ENCODE data around the gene HHAT.

Gene HHAT

DNA sequence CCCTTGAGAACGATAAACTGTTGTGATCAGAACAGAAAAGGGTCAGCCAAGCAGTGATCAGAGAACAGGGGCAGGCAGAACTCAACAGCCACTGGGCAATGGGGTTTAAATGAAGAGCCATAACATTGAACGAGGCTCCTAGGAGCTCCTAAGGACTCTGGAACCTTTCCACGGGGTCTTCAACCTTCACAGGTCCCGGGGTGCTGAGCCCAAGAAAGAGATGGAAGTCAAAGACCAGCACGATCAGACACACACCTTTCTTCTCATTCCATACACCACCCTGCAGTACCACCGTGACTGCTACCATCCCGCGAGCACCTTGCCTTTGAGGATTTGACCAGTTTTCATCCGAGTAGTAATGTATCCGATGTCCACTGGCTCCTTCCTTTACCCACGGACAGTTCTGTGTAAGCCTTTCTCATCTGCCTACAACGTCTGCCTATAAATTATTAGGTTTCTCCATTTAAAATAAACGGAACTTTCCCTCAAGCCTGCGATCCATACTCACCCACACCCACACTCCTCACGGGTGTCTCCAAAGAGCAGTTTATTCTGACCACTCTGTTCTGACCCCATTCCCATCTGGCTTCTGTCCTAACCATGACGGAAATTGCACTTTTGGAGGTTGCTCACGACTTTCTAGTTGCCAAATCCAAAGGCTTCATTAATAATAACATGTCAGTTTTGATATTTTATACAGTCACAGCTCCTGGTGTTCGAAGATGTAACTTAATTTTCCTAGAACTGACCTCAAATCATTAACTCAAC lies 16.8 kb upstream of the HHAT start:
- H3K4me3 ChIP-seq (ENCODE audit: low read depth, low read length) = no peak overlapping the region
- TF ChIP-seq, protein P1, sequence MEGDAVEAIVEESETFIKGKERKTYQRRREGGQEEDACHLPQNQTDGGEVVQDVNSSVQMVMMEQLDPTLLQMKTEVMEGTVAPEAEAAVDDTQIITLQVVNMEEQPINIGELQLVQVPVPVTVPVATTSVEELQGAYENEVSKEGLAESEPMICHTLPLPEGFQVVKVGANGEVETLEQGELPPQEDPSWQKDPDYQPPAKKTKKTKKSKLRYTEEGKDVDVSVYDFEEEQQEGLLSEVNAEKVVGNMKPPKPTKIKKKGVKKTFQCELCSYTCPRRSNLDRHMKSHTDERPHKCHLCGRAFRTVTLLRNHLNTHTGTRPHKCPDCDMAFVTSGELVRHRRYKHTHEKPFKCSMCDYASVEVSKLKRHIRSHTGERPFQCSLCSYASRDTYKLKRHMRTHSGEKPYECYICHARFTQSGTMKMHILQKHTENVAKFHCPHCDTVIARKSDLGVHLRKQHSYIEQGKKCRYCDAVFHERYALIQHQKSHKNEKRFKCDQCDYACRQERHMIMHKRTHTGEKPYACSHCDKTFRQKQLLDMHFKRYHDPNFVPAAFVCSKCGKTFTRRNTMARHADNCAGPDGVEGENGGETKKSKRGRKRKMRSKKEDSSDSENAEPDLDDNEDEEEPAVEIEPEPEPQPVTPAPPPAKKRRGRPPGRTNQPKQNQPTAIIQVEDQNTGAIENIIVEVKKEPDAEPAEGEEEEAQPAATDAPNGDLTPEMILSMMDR (IDR thresholded peaks at IDR 0.05; ENCODE audit: insufficient read depth, low read depth, low read length, missing control alignments) = no peak
- no peak for DNase-seq (ENCODE audit: low read depth)

DNA sequence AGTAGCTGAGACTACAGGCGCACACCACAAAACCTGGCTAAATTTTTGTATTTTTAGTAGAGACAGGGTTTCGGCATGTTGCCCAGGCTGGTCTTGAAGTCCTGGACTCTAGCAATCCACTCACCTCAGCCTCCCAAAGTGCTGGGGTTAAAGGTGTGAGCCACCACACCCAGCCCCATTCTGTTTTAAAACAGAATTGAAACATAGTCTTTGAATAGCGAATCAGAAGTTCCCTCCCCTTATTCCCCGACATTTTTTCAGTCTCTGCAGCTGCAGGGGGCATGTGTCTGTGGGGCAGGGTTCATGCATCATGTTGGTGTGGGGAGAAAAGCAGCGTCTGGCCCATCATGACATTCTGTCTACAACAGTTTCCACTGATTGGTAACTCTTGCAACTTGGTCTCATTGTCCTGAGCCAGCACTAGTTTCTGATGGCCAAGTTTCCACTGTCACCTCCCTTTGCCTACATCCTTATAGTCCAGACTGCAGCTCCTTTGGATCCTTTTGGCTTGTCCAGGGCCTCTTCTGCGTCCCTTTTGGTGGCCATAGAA lies 15.6 kb upstream of the HHAT start:
- TF ChIP-seq, protein P1 (IDR thresholded peaks at IDR 0.05; ENCODE audit: insufficient read depth, low read depth, low read length, missing control alignments) = no peak
- no peak overlapping the region for H3K4me3 ChIP-seq (ENCODE audit: low read depth, low read length)
- DNase-seq (ENCODE audit: low read depth) = no peak

DNA sequence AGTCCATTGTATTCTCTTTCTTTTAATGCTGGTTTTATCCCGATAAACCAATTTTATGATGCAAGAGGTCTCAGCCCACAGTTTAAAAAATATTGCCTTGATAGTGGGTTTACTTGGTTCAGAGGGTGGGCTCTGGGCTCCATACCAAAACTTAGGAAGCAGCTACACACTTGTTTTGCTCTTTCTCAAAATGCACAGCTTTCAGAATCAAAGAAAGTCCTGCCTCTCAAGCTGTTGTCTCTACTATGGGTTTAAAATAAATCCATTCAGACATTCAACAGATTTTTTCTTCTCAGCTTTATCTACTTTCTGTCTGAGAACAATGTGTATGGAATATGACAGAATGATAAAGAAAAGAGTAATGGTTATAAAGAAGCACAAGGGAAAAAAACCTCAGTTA lies 14.8 kb upstream of the HHAT start:
- no peak for DNase-seq (ENCODE audit: low read depth)
- no peak overlapping the region for H3K4me3 ChIP-seq (ENCODE audit: low read depth, low read length)
- TF ChIP-seq, protein P1 (IDR thresholded peaks at IDR 0.05; ENCODE audit: insufficient read depth, low read depth, low read length, missing control alignments) = no peak

DNA sequence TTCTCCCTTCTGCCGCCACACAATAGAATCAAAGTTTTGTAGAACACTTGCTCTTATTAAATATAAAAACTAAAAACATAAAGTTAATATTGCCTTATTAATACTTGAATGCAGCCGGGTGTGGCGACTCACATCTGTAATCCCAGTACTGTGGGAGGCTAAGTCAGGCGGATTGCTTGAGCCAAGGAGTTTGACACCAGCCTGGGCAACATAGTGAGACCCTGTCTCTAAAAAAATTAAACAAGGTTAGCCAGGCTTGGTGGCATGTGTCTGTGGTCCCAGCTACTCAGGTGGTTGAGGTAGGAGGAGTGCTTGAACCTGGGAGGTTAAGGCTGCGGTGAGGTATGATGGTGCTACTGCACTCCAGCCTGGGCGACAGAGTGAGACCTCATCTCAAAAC lies 13.2 kb upstream of the HHAT start:
- DNase-seq (ENCODE audit: low read depth) = no peak
- TF ChIP-seq, protein P1 (IDR thresholded peaks at IDR 0.05; ENCODE audit: insufficient read depth, low read depth, low read length, missing control alignments) = no peak
- H3K4me3 ChIP-seq (ENCODE audit: low read depth, low read length) = no peak overlapping the region

DNA sequence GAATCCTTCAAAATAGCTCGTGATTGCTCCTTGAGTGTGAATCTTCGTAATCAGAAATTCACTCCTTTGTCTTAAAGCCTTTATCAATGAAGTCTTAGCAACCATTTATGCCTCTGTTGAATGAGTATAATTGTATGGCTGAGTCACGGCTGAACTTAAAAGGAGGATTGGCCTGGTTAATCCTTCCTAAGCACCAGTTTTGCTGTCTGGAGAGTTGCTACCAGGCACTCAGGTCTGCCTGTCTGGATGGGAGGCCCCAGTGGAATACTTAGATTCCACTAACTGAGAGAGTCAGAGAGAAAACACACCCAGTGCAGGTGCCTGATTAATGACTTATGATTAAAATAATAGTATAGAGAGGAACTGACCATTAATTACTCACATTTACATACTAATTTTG lies 7.6 kb upstream of the HHAT start:
- no peak for DNase-seq (ENCODE audit: low read depth)
- H3K4me3 ChIP-seq (ENCODE audit: low read depth, low read length) = no peak overlapping the region
- TF ChIP-seq, protein P1 (IDR thresholded peaks at IDR 0.05; ENCODE audit: insufficient read depth, low read depth, low read length, missing control alignments) = no peak

DNA sequence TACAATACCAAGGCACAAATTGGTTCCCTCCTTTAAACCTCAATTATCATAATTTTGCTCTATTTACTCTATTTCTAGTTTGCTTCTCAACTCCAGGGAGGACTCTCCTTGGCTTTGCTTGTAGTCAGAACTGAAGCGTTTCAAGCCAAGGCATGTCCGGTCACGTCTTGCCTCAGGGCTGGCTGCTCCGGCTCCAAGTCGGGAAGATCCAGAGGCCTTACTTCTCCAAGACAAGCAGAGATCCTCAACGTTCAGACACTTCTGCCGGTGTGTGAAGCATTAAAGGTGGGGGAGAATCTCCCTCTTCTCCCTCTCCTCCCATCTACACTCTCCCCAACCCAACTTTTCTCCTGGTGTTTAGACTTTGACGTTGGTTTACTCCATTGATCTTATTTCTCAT lies 7.2 kb upstream of the HHAT start:
- TF ChIP-seq, protein P1 (IDR thresholded peaks at IDR 0.05; ENCODE audit: insufficient read depth, low read depth, low read length, missing control alignments) = no peak
- no peak for DNase-seq (ENCODE audit: low read depth)
- H3K4me3 ChIP-seq (ENCODE audit: low read depth, low read length) = no peak overlapping the region

DNA sequence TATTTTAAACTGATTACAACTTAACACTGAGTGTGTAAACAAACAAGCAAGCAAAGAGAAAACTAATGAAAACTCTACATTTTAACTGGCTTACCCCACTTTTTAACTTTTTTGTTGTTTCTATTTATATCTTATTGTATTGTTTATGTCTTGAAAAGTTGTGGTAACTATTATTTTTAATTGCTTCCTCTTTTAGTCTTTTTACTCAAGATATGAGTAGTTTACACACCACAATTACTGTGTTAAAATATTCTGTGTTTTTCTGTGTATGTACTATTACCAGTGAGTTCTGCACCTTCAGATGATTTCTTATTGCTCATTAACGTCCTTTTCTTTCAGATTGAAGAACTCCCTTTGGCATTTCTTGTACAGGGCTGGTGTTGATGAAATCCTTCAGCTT lies 4.7 kb upstream of the HHAT start:
- no peak overlapping the region for H3K4me3 ChIP-seq (ENCODE audit: low read depth, low read length)
- TF ChIP-seq, protein P1 (IDR thresholded peaks at IDR 0.05; ENCODE audit: insufficient read depth, low read depth, low read length, missing control alignments) = no peak
- no peak for DNase-seq (ENCODE audit: low read depth)

Measured in GM12865 (cell line).